ENCODE measurements around the gene CHAD.

CHAD gene

GRCh38 chr17:50472286-50472685, 3.6 kb upstream of the CHAD start:
- no peak for TF ChIP-seq USF1 (IDR thresholded peaks at IDR 0.05)

- no peak for TF ChIP-seq TCF12 (IDR thresholded peaks at IDR 0.05; ENCODE audit: low read depth)
- TF ChIP-seq YY1 (IDR thresholded peaks at IDR 0.05; ENCODE audit: low read depth): no peak
- TF ChIP-seq ZBTB7A (IDR thresholded peaks at IDR 0.05; ENCODE audit: low read depth): no peak
- no peak for TF ChIP-seq CREB1 (IDR thresholded peaks at IDR 0.05; ENCODE audit: low read depth)
- TF ChIP-seq NFIC (IDR thresholded peaks at IDR 0.05): no peak
- no peak for TF ChIP-seq REST (IDR thresholded peaks at IDR 0.05; ENCODE audit: low read depth)
- TF ChIP-seq FOXM1 (IDR thresholded peaks at IDR 0.05; ENCODE audit: borderline replicate concordance, low read depth): no peak
- TF ChIP-seq EGR1 (IDR thresholded peaks at IDR 0.05): no peak
- no peak for TF ChIP-seq CEBPB (IDR thresholded peaks at IDR 0.05)
- no peak for TF ChIP-seq RAD21 (IDR thresholded peaks at IDR 0.05; ENCODE audit: low read depth)
Measured at GRCh38 chr17:50471009-50471905, 2.6 kb upstream of the CHAD start.

- TF ChIP-seq TEAD4 (IDR thresholded peaks at IDR 0.05) (no peak), FOXM1 (IDR thresholded peaks at IDR 0.05; ENCODE audit: borderline replicate concordance, low read depth) (no peak), TAF1 (IDR thresholded peaks at IDR 0.05; ENCODE audit: low read depth) (no peak), CREB1 (IDR thresholded peaks at IDR 0.05; ENCODE audit: low read depth) (no peak), REST (IDR thresholded peaks at IDR 0.05; ENCODE audit: low read depth) (no peak), CEBPB (IDR thresholded peaks at IDR 0.05) (no peak)
Measured at GRCh38 chr17:50470426-50470825, 1.7 kb upstream of the CHAD start.

GRCh38 chr17:50469671-50470305, 1.1 kb upstream of the CHAD start:
- TF ChIP-seq REST (IDR thresholded peaks at IDR 0.05; ENCODE audit: low read depth): no peak
- no peak for TF ChIP-seq ZBTB7A (IDR thresholded peaks at IDR 0.05; ENCODE audit: low read depth)
- TF ChIP-seq CREB1 (IDR thresholded peaks at IDR 0.05; ENCODE audit: low read depth): no peak
- TF ChIP-seq YY1 (IDR thresholded peaks at IDR 0.05; ENCODE audit: low read depth): no peak
- no peak for TF ChIP-seq USF1 (IDR thresholded peaks at IDR 0.05)
- TF ChIP-seq TCF12 (IDR thresholded peaks at IDR 0.05; ENCODE audit: low read depth): no peak
- no peak for TF ChIP-seq TEAD4 (IDR thresholded peaks at IDR 0.05)
- TF ChIP-seq NFIC (IDR thresholded peaks at IDR 0.05): no peak
- no peak for TF ChIP-seq CEBPB (IDR thresholded peaks at IDR 0.05)
- no peak for TF ChIP-seq EGR1 (IDR thresholded peaks at IDR 0.05)
- no peak for TF ChIP-seq TAF1 (IDR thresholded peaks at IDR 0.05; ENCODE audit: low read depth)
- no peak for TF ChIP-seq FOXM1 (IDR thresholded peaks at IDR 0.05; ENCODE audit: borderline replicate concordance, low read depth)
- no peak for TF ChIP-seq EP300 (IDR thresholded peaks at IDR 0.05; ENCODE audit: borderline replicate concordance)
- no peak for TF ChIP-seq MAX (IDR thresholded peaks at IDR 0.05)
- TF ChIP-seq RAD21 (IDR thresholded peaks at IDR 0.05; ENCODE audit: low read depth): no peak
